Adrenal gland (tissue), 12 donors: ENCODE measurements around the gene BNC2. TPM values are rescaled to one million over a fixed set of nuclear protein-coding genes. Genes with fewer than 3 reads are reported as not detected.

Experiments used
- DNase-seq, 7 donors: peaks; one replicate each; pipeline ENCODE4 v3.0.0-alpha.2; 2019 to 2020
- H3K27ac ChIP-seq, 5 donors: fragments of 200-600 bp; sonication (generic) in 4 of 5; 1 replicate in 3 of 5; 2 replicates in 2 of 5; pipeline versions ENCODE4 v1.5.1 to v1.8.0; 2016 to 2020; ENCODE audit warnings: mild to moderate bottlenecking in 1 of 5
- H3K27me3 ChIP-seq: fragments of 200-600 bp; 2 replicates; pipeline ENCODE4 v1.8.0; 2021
- H3K36me3 ChIP-seq, 2 donors: fragments of 200-600 bp; replicated peaks in 1 of 2; 1 replicate in 1 of 2; 2 replicates in 1 of 2; pipeline versions ENCODE4 v1.5.1 to v1.8.0; 2018 to 2022
- H3K4me1 ChIP-seq, 2 donors: fragments of 200-600 bp; replicated peaks in 1 of 2; 1 replicate in 1 of 2; 2 replicates in 1 of 2; pipeline versions ENCODE4 v1.5.1 to v1.8.0; 2018 to 2021
- H3K4me3 ChIP-seq, 4 donors: fragments of 200-600 bp; sonication (generic) in 3 of 4; one replicate each; pipeline ENCODE4 v1.5.1; 2016 to 2018
- H3K9me3 ChIP-seq, 3 donors: fragments of 200-600 bp; sonication (generic) in 1 of 3; replicated peaks in 1 of 3; 1 replicate in 2 of 3; 2 replicates in 1 of 3; pipeline versions ENCODE4 v1.5.1 to v1.8.0; 2016 to 2021
- CTCF ChIP-seq, 6 experiments: fragments of 450-650 bp in 4 of 6; fragments of 200-600 bp in 2 of 6; sonication (generic) in 1 of 6; IDR thresholded peaks; 1 replicate in 5 of 6; 2 replicates in 1 of 6; pipeline versions ENCODE4 v1.5.1 to v1.8.0; 2016 to 2021; ENCODE audit warnings: antibody characterized with exemption in 6 of 6, mild to moderate bottlenecking in 2 of 6, moderate library complexity in 1 of 6
- POLR2A ChIP-seq, 2 donors: fragments of 450-650 bp; IDR thresholded peaks; one replicate each; pipeline ENCODE4 v1.6.1; 2017; ENCODE audit warnings: antibody characterized with exemption in 2 of 2, mild to moderate bottlenecking in 2 of 2, moderate library complexity in 1 of 2
- WGBS, 4 donors: extraction: QIAGEN DNeasy Blood & Tissue Kit in 2 of 4; methylation state at CpG; one replicate each; pipeline versions ENCODE4 v1.1.5 to v1.1.7; 2013 to 2017; 5-methylcytosine and 5-hydroxymethylcytosine counted together
- intact Hi-C, 2 donors: fragments of 100-400 bp; cut with DNase I; formaldehyde crosslinking; loops; one replicate each; pipeline versions ENCODE4 v1.14.1 to v1.15.0; 2022 to 2023
- polyA plus RNA-seq, 3 donors: library from polyadenylated mRNA; stranded (reverse); fragments of 200-250 nt in 2 of 3; fragments of 350-450 nt in 1 of 3; fragmentation: Illumina TruSeq in 1 of 3; extraction: RNeasy Lipid Tissue Mini Kit (QIAGEN cat#74804) in 1 of 3; gene quantifications; one replicate each; pipeline ENCODE4 v1.2.3, GENCODE V29; 2013 to 2014
- total RNA-seq, 9 donors: library from RNA; depleted of rRNA in 4 of 9; stranded (reverse); fragments of >200 nt in 4 of 9; fragments of 120-200 nt in 1 of 9; fragmentation: NEBNext Ultra II Directional in 1 of 9; extraction: Animal tissue kit (Norgen Biotek cat#: 25700) in 1 of 9; gene quantifications; one replicate each; pipeline versions ENCODE4 v1.1.0 to v1.2.4, GENCODE V29; 2013 to 2023
- donor health status: healthy with polysubstance abuse.
- donor health status: Bipolar disorder and iron deficiency.
- donor health status: DM: yes; HTN: yes; CAD: no.
- donor health status: DM: no; HTN: no; CAD: no.
- donor health status: DM: no; HTN: no; CAD: no.
- donor health status: DM: yes; HTN: yes; CAD: no.

Gene BNC2
- total and polyA plus RNA-seq, 12 donors: 1.1 to 11.1 (median 5.0) TPM

GRCh38 chr9:16611983-16612382 lies 258.5 kb downstream of the BNC2 start:
- WGBS, 4 donors: 63 to 72% (median 69%) methylated on average over 2 of the region's 2 CpGs
- Histone ChIP-seq H3K27ac (no peak overlapping the region), H3K4me1 (no peaks in the 10 kb centered on the region), H3K27me3 (no peaks in the 10 kb centered on the region), H3K4me3 (no peak overlapping the region), H3K36me3 (no peaks in the 10 kb centered on the region), H3K9me3 (no peaks in the 10 kb centered on the region)
- intact Hi-C loops: no loop called here
- DNase-seq: no peak
- TF ChIP-seq CTCF (IDR thresholded peaks at IDR 0.05) (no peak), POLR2A (IDR thresholded peaks at IDR 0.05) (no peak)

- Histone ChIP-seq H3K27me3 (no peaks in the 10 kb centered on the region), H3K9me3 (no peaks in the 10 kb centered on the region), H3K36me3 (no peaks in the 10 kb centered on the region), H3K4me3 (no peak overlapping the region), H3K4me1 (no peaks in the 10 kb centered on the region), H3K27ac (no peak overlapping the region)
- DNase-seq: no peak
- WGBS, 4 donors: 56 to 64% (median 59%) methylated on average over 4 of the region's 4 CpGs
- intact Hi-C loops: no loop called here
- TF ChIP-seq POLR2A (IDR thresholded peaks at IDR 0.05) (no peak), CTCF (IDR thresholded peaks at IDR 0.05) (no peak)
These were observed 259.5 kb downstream of the BNC2 start for GRCh38 chr9:16611001-16611400.

- Histone ChIP-seq H3K27me3 (no peaks in the 10 kb centered on the region), H3K36me3 (no peaks in the 10 kb centered on the region), H3K9me3 (no peaks in the 10 kb centered on the region), H3K4me1 (no peaks in the 10 kb centered on the region), H3K4me3 (no peak overlapping the region), H3K27ac (no peak overlapping the region)
- DNase-seq: no peak
- intact Hi-C loops: no loop called here
- TF ChIP-seq CTCF (IDR thresholded peaks at IDR 0.05): no peak
- TF ChIP-seq POLR2A (IDR thresholded peaks at IDR 0.05): no peak
- 57 to 72% (median 62%) methylated on average over 3 of the region's 3 CpGs for WGBS, 4 donors
These were observed 259.9 kb downstream of the BNC2 start for GRCh38 chr9:16610538-16610937.

GRCh38 chr9:16608906-16609305 lies 261.6 kb downstream of the BNC2 start:
- intact Hi-C loops: no loop called here
- Histone ChIP-seq H3K27ac (no peak overlapping the region), H3K4me1 (no peaks in the 10 kb centered on the region), H3K27me3 (no peaks in the 10 kb centered on the region), H3K36me3 (no peaks in the 10 kb centered on the region), H3K4me3 (no peak overlapping the region), H3K9me3 (no peaks in the 10 kb centered on the region)
- TF ChIP-seq CTCF (IDR thresholded peaks at IDR 0.05) (no peak), POLR2A (IDR thresholded peaks at IDR 0.05) (no peak)
- DNase-seq: no peak
- 87 to 100% (median 96%) methylated on average over 2 of the region's 2 CpGs for WGBS, 4 donors
